OCI-LY1 (cell line): ENCODE results near the gene CXCR6.

Source experiments
- H2AFZ ChIP-seq: fragments of 200-600 bp; sonication (generic), shearing (Covaris generic); 2 replicates; pipeline ENCODE4 v1.6.0; 2014; ENCODE audit warnings: antibody characterized with exemption, mild to moderate bottlenecking, low read length
- H3F3A ChIP-seq: fragments of 200-600 bp; sonication (generic), shearing (Covaris generic); 2 replicates; pipeline ENCODE4 v1.6.0; 2014; ENCODE audit warnings: mild to moderate bottlenecking, antibody characterized with exemption, low read length, moderate library complexity; ENCODE audit not compliant: insufficient read depth
- H3K27ac ChIP-seq: fragments of 200-600 bp; sonication (generic); 2 replicates; pipeline ENCODE4 v1.5.1; 2014; ENCODE audit warnings: low read length, mixed run types, mild to moderate bottlenecking, low read depth; ENCODE audit not compliant: poor library complexity, severe bottlenecking
- H3K27me3 ChIP-seq: fragments of 200-600 bp; sonication (generic); 2 replicates; pipeline ENCODE4 v1.6.0; 2014; ENCODE audit warnings: antibody characterized with exemption, mild to moderate bottlenecking, low read length, moderate library complexity; ENCODE audit not compliant: insufficient read depth
- H3K36me3 ChIP-seq: fragments of 200-600 bp; sonication (generic); 2 replicates; pipeline ENCODE4 v1.6.1; 2014; ENCODE audit warnings: mild to moderate bottlenecking, antibody characterized with exemption, low read length, moderate library complexity, mixed read lengths; ENCODE audit not compliant: insufficient read depth
- H3K4me1 ChIP-seq: fragments of 200-600 bp; sonication (generic); 2 replicates; pipeline ENCODE4 v1.5.1; 2014; ENCODE audit warnings: mild to moderate bottlenecking, low read length, moderate library complexity; ENCODE audit not compliant: insufficient read depth, severe bottlenecking
- H3K4me2 ChIP-seq: fragments of 200-600 bp; sonication (generic), shearing (Covaris generic); 2 replicates; pipeline ENCODE4 v1.6.1; 2014; ENCODE audit warnings: low read length
- H3K4me3 ChIP-seq: fragments of 200-600 bp; sonication (generic); 2 replicates; pipeline ENCODE4 v1.5.1; 2014; ENCODE audit warnings: low read length, low read depth, mild to moderate bottlenecking, mixed read lengths; ENCODE audit not compliant: poor library complexity, severe bottlenecking
- H3K79me2 ChIP-seq: fragments of 200-600 bp; shearing (Covaris generic); 2 replicates; pipeline ENCODE4 v1.6.1; 2016; ENCODE audit warnings: mixed run types, low read length, mixed read lengths; ENCODE audit not compliant: insufficient read depth
- H3K9ac ChIP-seq: fragments of 200-600 bp; sonication (generic), shearing (Covaris generic); 2 replicates; pipeline ENCODE4 v1.6.1; 2014; ENCODE audit warnings: mild to moderate bottlenecking, low read length, mixed read lengths
- H3K9me2 ChIP-seq: fragments of 200-600 bp; sonication (generic), shearing (Covaris generic); 2 replicates; pipeline ENCODE4 v1.6.1; 2014; ENCODE audit warnings: low read depth, mild to moderate bottlenecking, low read length, mixed read lengths
- H3K9me3 ChIP-seq: fragments of 200-600 bp; shearing (Covaris generic); 2 replicates; pipeline ENCODE4 v1.6.1; 2014; ENCODE audit warnings: low read length, mixed read lengths
- H4K20me1 ChIP-seq: fragments of 200-600 bp; sonication (generic), shearing (Covaris generic); 2 replicates; pipeline ENCODE4 v1.6.0; 2016; ENCODE audit warnings: mild to moderate bottlenecking, low read length; ENCODE audit not compliant: insufficient read depth
- EZH2 ChIP-seq: fragments of 200-600 bp; sonication (generic), shearing (Covaris generic); IDR thresholded peaks from 2 replicates; pipeline ENCODE4 v1.8.0; 2017; ENCODE audit warnings: borderline replicate concordance, mixed run types, mild to moderate bottlenecking, antibody characterized with exemption, low read length, moderate library complexity, mixed read lengths
- TF ChIP-seq, protein P1 (sequence below): fragments of 200-600 bp; sonication (generic), shearing (Covaris generic); IDR thresholded peaks from 2 replicates; pipeline ENCODE4 v1.5.1; 2017; ENCODE audit warnings: mild to moderate bottlenecking, antibody characterized with exemption, low read length, moderate library complexity, mixed read lengths

The CXCR6 gene

DNA sequence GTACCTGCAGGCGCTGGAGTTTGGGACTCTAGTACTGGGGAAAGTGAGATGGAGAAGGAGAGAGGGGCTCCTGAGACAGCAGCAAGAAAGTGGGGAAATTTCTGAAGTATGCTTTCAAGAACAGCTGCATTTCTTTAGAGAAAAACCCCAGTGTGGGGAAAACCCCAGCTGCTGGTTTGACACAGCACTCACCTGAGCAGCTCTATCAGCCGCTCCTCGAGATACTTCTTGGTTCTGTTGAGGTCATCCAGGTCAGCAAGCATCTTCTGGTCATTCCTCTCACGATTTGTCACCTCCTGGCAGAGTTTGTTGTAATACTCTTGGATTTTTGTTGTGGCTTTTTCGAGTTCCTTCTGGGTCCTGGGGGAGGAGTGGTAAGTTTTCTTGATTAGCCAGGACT is 18.8 kb downstream of the CXCR6 start:
- no peak overlapping the region for H3K4me3 ChIP-seq
- peaks cover 99% of the 10 kb centered on the region for H3K36me3 ChIP-seq
- no peaks in the 10 kb centered on the region for H3K79me2 ChIP-seq
- no peaks in the 10 kb centered on the region for H4K20me1 ChIP-seq
- no peaks in the 10 kb centered on the region for H3K27me3 ChIP-seq
- no peak overlapping the region for H3K9ac ChIP-seq
- H3K4me2 ChIP-seq: no peak overlapping the region
- H3K9me2 ChIP-seq: no peaks in the 10 kb centered on the region
- no peaks in the 10 kb centered on the region for H3K9me3 ChIP-seq
- H3K27ac ChIP-seq: no peak overlapping the region
- TF ChIP-seq EZH2: no peak
- TF ChIP-seq, protein P1, sequence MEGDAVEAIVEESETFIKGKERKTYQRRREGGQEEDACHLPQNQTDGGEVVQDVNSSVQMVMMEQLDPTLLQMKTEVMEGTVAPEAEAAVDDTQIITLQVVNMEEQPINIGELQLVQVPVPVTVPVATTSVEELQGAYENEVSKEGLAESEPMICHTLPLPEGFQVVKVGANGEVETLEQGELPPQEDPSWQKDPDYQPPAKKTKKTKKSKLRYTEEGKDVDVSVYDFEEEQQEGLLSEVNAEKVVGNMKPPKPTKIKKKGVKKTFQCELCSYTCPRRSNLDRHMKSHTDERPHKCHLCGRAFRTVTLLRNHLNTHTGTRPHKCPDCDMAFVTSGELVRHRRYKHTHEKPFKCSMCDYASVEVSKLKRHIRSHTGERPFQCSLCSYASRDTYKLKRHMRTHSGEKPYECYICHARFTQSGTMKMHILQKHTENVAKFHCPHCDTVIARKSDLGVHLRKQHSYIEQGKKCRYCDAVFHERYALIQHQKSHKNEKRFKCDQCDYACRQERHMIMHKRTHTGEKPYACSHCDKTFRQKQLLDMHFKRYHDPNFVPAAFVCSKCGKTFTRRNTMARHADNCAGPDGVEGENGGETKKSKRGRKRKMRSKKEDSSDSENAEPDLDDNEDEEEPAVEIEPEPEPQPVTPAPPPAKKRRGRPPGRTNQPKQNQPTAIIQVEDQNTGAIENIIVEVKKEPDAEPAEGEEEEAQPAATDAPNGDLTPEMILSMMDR: no peak
- H3K4me1 ChIP-seq: no peaks in the 10 kb centered on the region
- H3F3A ChIP-seq: no peaks in the 10 kb centered on the region
- H2AFZ ChIP-seq: no peak overlapping the region

DNA sequence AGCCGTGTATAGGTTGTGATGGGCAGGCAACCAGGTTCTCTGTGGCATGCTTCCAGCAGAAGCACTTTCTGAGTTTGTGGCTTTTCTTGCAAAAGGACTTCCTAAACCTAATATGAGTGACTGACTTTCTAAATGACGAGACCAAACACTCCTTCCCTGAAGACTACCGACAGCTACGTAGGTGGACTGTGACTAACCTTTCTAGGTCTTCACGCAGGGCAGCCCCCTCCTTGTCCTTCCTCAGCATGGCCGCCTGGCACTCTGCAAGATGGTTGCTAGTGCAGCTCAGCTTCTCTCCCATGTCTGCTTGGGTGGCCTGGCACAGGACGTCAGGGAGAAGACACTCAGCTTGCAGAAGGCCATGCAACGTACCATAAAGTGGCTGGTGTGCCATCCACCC is 20.9 kb downstream of the CXCR6 start:
- Histone ChIP-seq H3K79me2 (no peaks in the 10 kb centered on the region), H3K36me3 (peaks cover 98% of the 10 kb centered on the region)

GRCh38 chr3:45965253-45965652 is 22.0 kb downstream of the CXCR6 start:
- Histone ChIP-seq H3F3A (no peaks in the 10 kb centered on the region), H3K9me2 (no peaks in the 10 kb centered on the region), H3K36me3 (peaks cover 98% of the 10 kb centered on the region), H3K79me2 (no peaks in the 10 kb centered on the region), H3K9me3 (no peaks in the 10 kb centered on the region), H3K9ac (no peak overlapping the region), H4K20me1 (no peaks in the 10 kb centered on the region), H3K27me3 (no peaks in the 10 kb centered on the region), H3K4me3 (no peak overlapping the region), H3K4me1 (no peaks in the 10 kb centered on the region), H3K4me2 (no peak overlapping the region), H3K27ac (no peak overlapping the region), H2AFZ (no peak overlapping the region)
- no peak for TF ChIP-seq EZH2
- TF ChIP-seq, protein P1: no peak

More for the DNA sequence above, 20.9 kb downstream of the CXCR6 start:
- no peak overlapping the region for H3K9ac ChIP-seq
- H4K20me1 ChIP-seq: no peaks in the 10 kb centered on the region
- no peaks in the 10 kb centered on the region for H3K9me2 ChIP-seq
- no peak for TF ChIP-seq EZH2
- TF ChIP-seq, protein P1: no peak
- H3F3A ChIP-seq: no peaks in the 10 kb centered on the region
- no peak overlapping the region for H3K4me3 ChIP-seq
- H3K27ac ChIP-seq: no peak overlapping the region
- no peak overlapping the region for H3K4me2 ChIP-seq
- no peak overlapping the region for H2AFZ ChIP-seq
- H3K9me3 ChIP-seq: no peaks in the 10 kb centered on the region
- no peaks in the 10 kb centered on the region for H3K27me3 ChIP-seq
- no peaks in the 10 kb centered on the region for H3K4me1 ChIP-seq
